ENCODE results near the gene BRSK2. TPM values are rescaled to one million over a fixed set of nuclear protein-coding genes. Genes with fewer than 3 reads are reported as not detected.
A peak's percentile ranks its signal among the peaks of the same experiment; 100 is the strongest.

Gene BRSK2
- total and polyA plus RNA-seq, 9 of the 15 experiments (the other 6 are each of a cell fraction or from before 2014, with no cell fraction given): 0.06 to 0.52 (median 0.18) TPM; not detected in 5

GRCh38 chr11:1389103-1389931 lies 417 bp upstream of the BRSK2 start:
- Histone ChIP-seq H3K27ac (ENCODE audit: extremely low read depth, low read depth, low read length) (no peak overlapping the region), H3K36me3 (ENCODE audit: control insufficient read depth, insufficient read depth, low read length) (no peaks in the 10 kb centered on the region), H4K20me1 (replicated peaks; ENCODE audit: control insufficient read depth, insufficient read depth, low read length) (0 out of 2 replicates have a peak, but pooled peaks cover 5% of the 10 kb centered on the region), H3K9me3 (replicated peaks; ENCODE audit: control insufficient read depth, insufficient read depth, low read depth, low read length) (no peaks in the 10 kb centered on the region), H3K4me1 (replicated peaks in 1 of 2; ENCODE audit: control insufficient read depth in 2 of 2, insufficient read depth in 2 of 2, low read length in 2 of 2) (peaks cover 0 to 25% of the 10 kb centered on the region in 2 experiments; a peak in 2 of 5 replicates), H3K9me1 (ENCODE audit: control insufficient read depth, insufficient read depth, low read length) (no peaks in the 10 kb centered on the region), H3K4me3 (peak overlapping the region; percentile 13; the same call in 1 of the 2 replicates), H3K79me2 (ENCODE audit: control insufficient read depth, insufficient read depth, low read length) (no peaks in the 10 kb centered on the region), H3K4me2 (ENCODE audit: insufficient read depth, low read length) (peak overlapping the region; percentile 25; the same call in 1 of the 2 replicates), H2AFZ (ENCODE audit: low read depth, low read length) (peak overlapping the region; percentile 43), H3K9ac (ENCODE audit: insufficient read depth in 1 of 2, low read depth in 2 of 2, low read length in 2 of 2) (peak overlapping the region in 1 of 2 experiments; percentile 89; a peak in 2 of 4 replicates), H3K27me3 (ENCODE audit: control insufficient read depth in 2 of 2, insufficient read depth in 2 of 2, low read length in 2 of 2) (peaks cover 5 to 53% of the 10 kb centered on the region in 2 experiments; a peak in 3 of 5 replicates)
- in situ Hi-C loops (cut with MboI): no loop called here
- FAIRE-seq: peak; percentile 96
- intact Hi-C loops (cut with micrococcal nuclease): no loop called here
- peak; percentile 92 to 94 (median 92) for DNase-seq (ENCODE audit: extremely low read depth in 1 of 4, low spot score in 3 of 4)
- ChIA-PET CTCF (ENCODE audit: low intra/inter-chr PET ratio) (no interaction called here), POLR2A (interaction anchor here (0.6 to 0.7 kb wide), 2 partner anchors 38 to 178 kb away, joined by 3 read pairs; no protein-coding TSS in a partner anchor)
- BruUV-seq (replicated peaks): no TSS peak
- 3% methylated on average over 38 of the region's 92 CpGs for whole genome bisulfite sequencing (ENCODE audit: insufficient coverage, low coverage, missing lambda C conversion rate)
- peak; percentile 100 for ATAC-seq
- TF ChIP-seq ID3 (CRISPR knock-in tag; IDR thresholded peaks at IDR 0.05) (no peak), ID3 (tag; IDR thresholded peaks at IDR 0.05) (no peak), PCBP2 (IDR thresholded peaks at IDR 0.05; ENCODE audit: low read depth, low read length, poor library complexity, severe bottlenecking) (no peak), ZBTB12 (CRISPR knock-in tag; IDR thresholded peaks at IDR 0.05) (no peak), ZNF311 (CRISPR knock-in tag; IDR thresholded peaks at IDR 0.05) (no peak), CTBP1 (IDR thresholded peaks at IDR 0.05; ENCODE audit: borderline replicate concordance) (peak; percentile 59; the same call in 1 of the 2 replicates), MCM2 (IDR thresholded peaks at IDR 0.05; ENCODE audit: low read depth) (no peak), BRD9 (IDR thresholded peaks at IDR 0.05; ENCODE audit: low read depth, partially characterized antibody) (no peak), ZBTB1 (CRISPR knock-in tag; IDR thresholded peaks at IDR 0.05; ENCODE audit: borderline replicate concordance, low read depth) (no peak), ZBTB7A (IDR thresholded peaks at IDR 0.05; ENCODE audit: borderline replicate concordance, control insufficient read depth, low read depth, low read length) (peak; percentile 55; the same call in 1 of the 2 replicates), CTCF (IDR thresholded peaks at IDR 0.05 in 2 of 3, conservative IDR thresholded peaks at IDR 0.05 in 1 of 3; ENCODE audit: insufficient read depth in 2 of 3, low read depth in 1 of 3, low read length in 3 of 3) (peak in 2 of 3 experiments; percentile 24 to 28; a peak in 2 of 6 replicates), USF1 (CRISPR knock-in tag; IDR thresholded peaks at IDR 0.05) (no peak), RAD51 (IDR thresholded peaks at IDR 0.05; ENCODE audit: borderline replicate concordance, low read depth) (no peak), RAD21 (CRISPR knock-in tag; conservative IDR thresholded peaks at IDR 0.05 in 1 of 2, IDR thresholded peaks at IDR 0.05 in 1 of 2) (peak in 1 of 2 experiments; percentile 32; a peak in 1 of 4 replicates), ZC3H4 (CRISPR knock-in tag; IDR thresholded peaks at IDR 0.05; ENCODE audit: borderline replicate concordance) (no peak), FOXA3 (CRISPR knock-in tag; conservative IDR thresholded peaks at IDR 0.05 in 1 of 2, IDR thresholded peaks at IDR 0.05 in 1 of 2) (no peak)

All from K562 (cell line).